DOHH2 (cell line): ENCODE measurements around the gene ANLN.

Experiments used
- H3F3A ChIP-seq: fragments of 200-600 bp; sonication (generic), shearing (Covaris generic); 2 replicates; pipeline ENCODE4 v1.6.0; 2016; ENCODE audit warnings: antibody characterized with exemption, mild to moderate bottlenecking; ENCODE audit not compliant: control insufficient read depth, insufficient read depth
- H3K27ac ChIP-seq: fragments of 200-600 bp; sonication (generic); 2 replicates; pipeline ENCODE4 v1.5.1; 2014; ENCODE audit warnings: low read depth, mild to moderate bottlenecking, low read length, moderate library complexity
- H3K27me3 ChIP-seq: fragments of 200-600 bp; sonication (generic); 2 replicates; pipeline ENCODE4 v1.6.1; 2014; ENCODE audit warnings: mild to moderate bottlenecking, low read length, mixed read lengths; ENCODE audit not compliant: control insufficient read depth
- H3K36me3 ChIP-seq: fragments of 200-600 bp; sonication (generic); 2 replicates; pipeline ENCODE4 v1.6.1; 2014; ENCODE audit warnings: mild to moderate bottlenecking, low read length, moderate library complexity, mixed read lengths; ENCODE audit not compliant: control insufficient read depth
- H3K4me1 ChIP-seq: fragments of 200-600 bp; sonication (generic); 2 replicates; pipeline ENCODE4 v1.6.1; 2014; ENCODE audit warnings: mild to moderate bottlenecking, low read length, mixed read lengths; ENCODE audit not compliant: control insufficient read depth
- H3K4me2 ChIP-seq: fragments of 200-600 bp; sonication (generic); 2 replicates; pipeline ENCODE4 v1.6.0; 2014; ENCODE audit warnings: mild to moderate bottlenecking, low read length, moderate library complexity
- H3K4me3 ChIP-seq: fragments of 200-600 bp; sonication (generic); 2 replicates; pipeline ENCODE4 v1.5.1; 2014; ENCODE audit warnings: mild to moderate bottlenecking, low read length, mixed read lengths
- H3K79me2 ChIP-seq: fragments of 200-600 bp; sonication (generic); 2 replicates; pipeline ENCODE4 v1.6.1; 2014; ENCODE audit warnings: mild to moderate bottlenecking, low read length, mixed read lengths; ENCODE audit not compliant: control insufficient read depth
- H3K9me2 ChIP-seq: fragments of 200-600 bp; sonication (generic); replicated peaks from 2 replicates; pipeline ENCODE4 v1.6.1; 2014; ENCODE audit warnings: mild to moderate bottlenecking, low read length, mixed read lengths; ENCODE audit not compliant: control insufficient read depth
- H3K9me3 ChIP-seq: fragments of 200-600 bp; sonication (generic); 2 replicates; pipeline ENCODE4 v1.6.1; 2014; ENCODE audit warnings: antibody characterized with exemption, low read length, mixed read lengths; ENCODE audit not compliant: control insufficient read depth, insufficient read depth
- H4K20me1 ChIP-seq: fragments of 200-600 bp; sonication (generic); 2 replicates; pipeline ENCODE4 v1.6.0; 2014; ENCODE audit warnings: low read depth, mild to moderate bottlenecking, antibody characterized with exemption, low read length, moderate library complexity; ENCODE audit not compliant: control insufficient read depth, insufficient read depth
- EZH2phosphoT487 ChIP-seq: fragments of 200-600 bp; sonication (generic); IDR thresholded peaks from 2 replicates; pipeline ENCODE4 v1.6.1; 2017; ENCODE audit warnings: borderline replicate concordance, mild to moderate bottlenecking, antibody characterized with exemption, low read length, moderate library complexity, mixed read lengths
- TF ChIP-seq, protein P1 (sequence below): fragments of 200-600 bp; sonication (generic); IDR thresholded peaks from one replicate; pipeline ENCODE4 v1.5.1; 2014; ENCODE audit warnings: antibody characterized with exemption, mild to moderate bottlenecking, low read depth, low read length; ENCODE audit not compliant: poor library complexity, severe bottlenecking

The ANLN gene, protein sequence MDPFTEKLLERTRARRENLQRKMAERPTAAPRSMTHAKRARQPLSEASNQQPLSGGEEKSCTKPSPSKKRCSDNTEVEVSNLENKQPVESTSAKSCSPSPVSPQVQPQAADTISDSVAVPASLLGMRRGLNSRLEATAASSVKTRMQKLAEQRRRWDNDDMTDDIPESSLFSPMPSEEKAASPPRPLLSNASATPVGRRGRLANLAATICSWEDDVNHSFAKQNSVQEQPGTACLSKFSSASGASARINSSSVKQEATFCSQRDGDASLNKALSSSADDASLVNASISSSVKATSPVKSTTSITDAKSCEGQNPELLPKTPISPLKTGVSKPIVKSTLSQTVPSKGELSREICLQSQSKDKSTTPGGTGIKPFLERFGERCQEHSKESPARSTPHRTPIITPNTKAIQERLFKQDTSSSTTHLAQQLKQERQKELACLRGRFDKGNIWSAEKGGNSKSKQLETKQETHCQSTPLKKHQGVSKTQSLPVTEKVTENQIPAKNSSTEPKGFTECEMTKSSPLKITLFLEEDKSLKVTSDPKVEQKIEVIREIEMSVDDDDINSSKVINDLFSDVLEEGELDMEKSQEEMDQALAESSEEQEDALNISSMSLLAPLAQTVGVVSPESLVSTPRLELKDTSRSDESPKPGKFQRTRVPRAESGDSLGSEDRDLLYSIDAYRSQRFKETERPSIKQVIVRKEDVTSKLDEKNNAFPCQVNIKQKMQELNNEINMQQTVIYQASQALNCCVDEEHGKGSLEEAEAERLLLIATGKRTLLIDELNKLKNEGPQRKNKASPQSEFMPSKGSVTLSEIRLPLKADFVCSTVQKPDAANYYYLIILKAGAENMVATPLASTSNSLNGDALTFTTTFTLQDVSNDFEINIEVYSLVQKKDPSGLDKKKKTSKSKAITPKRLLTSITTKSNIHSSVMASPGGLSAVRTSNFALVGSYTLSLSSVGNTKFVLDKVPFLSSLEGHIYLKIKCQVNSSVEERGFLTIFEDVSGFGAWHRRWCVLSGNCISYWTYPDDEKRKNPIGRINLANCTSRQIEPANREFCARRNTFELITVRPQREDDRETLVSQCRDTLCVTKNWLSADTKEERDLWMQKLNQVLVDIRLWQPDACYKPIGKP

DNA sequence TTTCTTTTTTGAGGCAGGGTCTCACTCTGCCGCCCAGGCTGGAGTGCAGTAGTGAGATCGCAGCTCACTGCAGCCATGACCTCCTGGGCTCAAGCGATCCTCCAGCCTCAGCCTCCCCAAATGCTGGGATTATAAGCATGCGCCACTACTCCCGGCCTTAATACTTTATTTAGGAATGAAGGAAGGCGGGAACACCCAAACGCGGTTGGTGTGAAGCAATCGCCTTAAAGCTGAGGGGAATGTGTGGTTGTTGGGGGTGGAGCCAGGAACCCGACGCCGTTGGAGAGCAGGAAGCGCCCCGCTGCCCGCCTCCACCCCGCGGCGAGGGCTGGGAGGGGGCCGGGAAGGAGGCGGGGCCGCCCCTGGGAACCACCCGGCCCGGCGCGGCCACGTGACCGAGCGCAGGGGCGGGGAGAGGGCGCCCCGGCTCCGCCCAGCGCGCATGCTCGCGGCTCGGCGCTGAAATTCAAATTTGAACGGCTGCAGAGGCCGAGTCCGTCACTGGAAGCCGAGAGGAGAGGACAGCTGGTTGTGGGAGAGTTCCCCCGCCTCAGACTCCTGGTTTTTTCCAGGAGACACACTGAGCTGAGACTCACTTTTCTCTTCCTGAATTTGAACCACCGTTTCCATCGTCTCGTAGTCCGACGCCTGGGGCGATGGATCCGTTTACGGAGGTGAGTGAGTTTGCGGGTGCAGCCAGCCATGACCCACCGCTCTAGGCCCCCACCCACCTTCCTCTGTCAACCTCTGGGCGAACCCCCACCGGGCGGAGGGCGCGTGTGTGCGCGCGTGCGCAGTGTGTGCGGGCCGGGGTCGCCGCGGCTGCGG is at the start of gene ANLN:
ANLN (plus strand) TSS at position 492 of the 828 bp plus-strand sequence; CDS start at position 657, 165 bp downstream.
- peaks cover 33% of the 10 kb centered on the region for H3K36me3 ChIP-seq
- no peaks in the 10 kb centered on the region for H3K27me3 ChIP-seq
- peaks cover 18% of the 10 kb centered on the region for H4K20me1 ChIP-seq
- TF ChIP-seq, protein P1, sequence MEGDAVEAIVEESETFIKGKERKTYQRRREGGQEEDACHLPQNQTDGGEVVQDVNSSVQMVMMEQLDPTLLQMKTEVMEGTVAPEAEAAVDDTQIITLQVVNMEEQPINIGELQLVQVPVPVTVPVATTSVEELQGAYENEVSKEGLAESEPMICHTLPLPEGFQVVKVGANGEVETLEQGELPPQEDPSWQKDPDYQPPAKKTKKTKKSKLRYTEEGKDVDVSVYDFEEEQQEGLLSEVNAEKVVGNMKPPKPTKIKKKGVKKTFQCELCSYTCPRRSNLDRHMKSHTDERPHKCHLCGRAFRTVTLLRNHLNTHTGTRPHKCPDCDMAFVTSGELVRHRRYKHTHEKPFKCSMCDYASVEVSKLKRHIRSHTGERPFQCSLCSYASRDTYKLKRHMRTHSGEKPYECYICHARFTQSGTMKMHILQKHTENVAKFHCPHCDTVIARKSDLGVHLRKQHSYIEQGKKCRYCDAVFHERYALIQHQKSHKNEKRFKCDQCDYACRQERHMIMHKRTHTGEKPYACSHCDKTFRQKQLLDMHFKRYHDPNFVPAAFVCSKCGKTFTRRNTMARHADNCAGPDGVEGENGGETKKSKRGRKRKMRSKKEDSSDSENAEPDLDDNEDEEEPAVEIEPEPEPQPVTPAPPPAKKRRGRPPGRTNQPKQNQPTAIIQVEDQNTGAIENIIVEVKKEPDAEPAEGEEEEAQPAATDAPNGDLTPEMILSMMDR: no peak
- H3K4me2 ChIP-seq: peak within 1 kb of the TSS; percentile 78
- H3F3A ChIP-seq: peaks cover 16% of the 10 kb centered on the region
- peaks cover 50% of the 10 kb centered on the region for H3K79me2 ChIP-seq
- peaks cover 41% of the 10 kb centered on the region for H3K4me1 ChIP-seq
- no peaks in the 10 kb centered on the region for H3K9me2 ChIP-seq
- H3K9me3 ChIP-seq: no peaks in the 10 kb centered on the region
- peak within 1 kb of the TSS; percentile 81 for H3K27ac ChIP-seq
- peak within 1 kb of the TSS; percentile 87 for H3K4me3 ChIP-seq

DNA sequence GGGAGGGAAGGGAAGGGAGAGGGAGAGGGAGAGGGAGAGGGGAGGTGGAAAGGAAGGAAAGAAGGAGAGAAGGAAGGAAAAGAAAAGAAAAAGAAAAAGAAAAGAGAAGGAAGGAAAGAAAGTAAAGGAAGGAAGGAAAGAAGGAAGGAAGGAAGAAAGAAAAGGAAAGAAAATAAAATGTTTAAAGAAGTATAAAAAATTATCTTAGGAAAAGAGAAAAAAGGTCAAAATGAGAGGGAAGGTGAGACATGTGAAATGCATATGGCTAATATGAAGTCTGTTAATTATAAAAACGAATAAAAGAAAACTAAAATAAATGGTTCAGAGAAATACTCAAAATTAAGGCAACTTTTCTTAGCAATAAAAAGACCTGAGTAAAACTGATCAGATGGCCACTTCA is 46.1 kb upstream of the ANLN start:
- H3K4me2 ChIP-seq: no peak overlapping the region
- no peaks in the 10 kb centered on the region for H3K4me1 ChIP-seq
- no peak overlapping the region for H3K4me3 ChIP-seq
- H3K36me3 ChIP-seq: no peaks in the 10 kb centered on the region
- H3K27me3 ChIP-seq: peaks cover 11% of the 10 kb centered on the region; the same call in 1 of the 2 replicates
- H3K79me2 ChIP-seq: no peaks in the 10 kb centered on the region
- H3F3A ChIP-seq: no peaks in the 10 kb centered on the region
- no peak overlapping the region for H3K27ac ChIP-seq
- H4K20me1 ChIP-seq: no peaks in the 10 kb centered on the region
- H3K9me3 ChIP-seq: no peaks in the 10 kb centered on the region
- TF ChIP-seq, protein P1: no peak
- no peak for TF ChIP-seq EZH2phosphoT487
- H3K9me2 ChIP-seq: no peaks in the 10 kb centered on the region

DNA sequence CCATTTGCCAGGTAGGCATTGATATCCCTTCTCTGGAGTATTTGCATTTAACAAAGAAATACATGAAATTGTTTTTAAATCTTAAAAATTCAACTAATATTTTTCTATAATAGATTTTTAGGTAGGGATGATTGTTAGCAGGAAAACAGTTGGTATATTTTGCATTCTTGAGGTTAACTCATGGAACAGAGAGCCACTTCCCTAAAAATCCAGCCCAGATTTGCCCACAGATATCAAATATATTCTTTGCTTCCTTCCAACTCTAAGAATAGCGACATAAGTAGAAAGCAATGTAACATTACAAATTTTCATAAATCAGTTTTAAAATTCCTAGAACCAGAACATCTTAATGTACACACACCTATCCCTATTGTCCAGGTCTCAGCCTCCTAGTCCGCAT is 45.0 kb upstream of the ANLN start:
- no peaks in the 10 kb centered on the region for H3K9me2 ChIP-seq
- H3K4me2 ChIP-seq: no peak overlapping the region
- no peak for TF ChIP-seq EZH2phosphoT487
- TF ChIP-seq, protein P1: no peak
- no peaks in the 10 kb centered on the region for H3F3A ChIP-seq
- H3K79me2 ChIP-seq: no peaks in the 10 kb centered on the region
- no peak overlapping the region for H3K27ac ChIP-seq
- H4K20me1 ChIP-seq: no peaks in the 10 kb centered on the region
- no peaks in the 10 kb centered on the region for H3K36me3 ChIP-seq
- no peaks in the 10 kb centered on the region for H3K9me3 ChIP-seq
- H3K4me1 ChIP-seq: no peaks in the 10 kb centered on the region
- H3K27me3 ChIP-seq: peaks cover 11% of the 10 kb centered on the region
- H3K4me3 ChIP-seq: no peak overlapping the region
